GM18499 (cell line): ENCODE measurements around the gene OTOGL.

Experiments
- ATAC-seq: cut with Tn5 transposase; IDR thresholded peaks from one replicate; pipeline ENCODE4 v1.9.1; 2021; ENCODE audit warnings: moderate number of reproducible peaks; ENCODE audit not compliant: insufficient read depth, unreplicated experiment

Gene OTOGL

DNA sequence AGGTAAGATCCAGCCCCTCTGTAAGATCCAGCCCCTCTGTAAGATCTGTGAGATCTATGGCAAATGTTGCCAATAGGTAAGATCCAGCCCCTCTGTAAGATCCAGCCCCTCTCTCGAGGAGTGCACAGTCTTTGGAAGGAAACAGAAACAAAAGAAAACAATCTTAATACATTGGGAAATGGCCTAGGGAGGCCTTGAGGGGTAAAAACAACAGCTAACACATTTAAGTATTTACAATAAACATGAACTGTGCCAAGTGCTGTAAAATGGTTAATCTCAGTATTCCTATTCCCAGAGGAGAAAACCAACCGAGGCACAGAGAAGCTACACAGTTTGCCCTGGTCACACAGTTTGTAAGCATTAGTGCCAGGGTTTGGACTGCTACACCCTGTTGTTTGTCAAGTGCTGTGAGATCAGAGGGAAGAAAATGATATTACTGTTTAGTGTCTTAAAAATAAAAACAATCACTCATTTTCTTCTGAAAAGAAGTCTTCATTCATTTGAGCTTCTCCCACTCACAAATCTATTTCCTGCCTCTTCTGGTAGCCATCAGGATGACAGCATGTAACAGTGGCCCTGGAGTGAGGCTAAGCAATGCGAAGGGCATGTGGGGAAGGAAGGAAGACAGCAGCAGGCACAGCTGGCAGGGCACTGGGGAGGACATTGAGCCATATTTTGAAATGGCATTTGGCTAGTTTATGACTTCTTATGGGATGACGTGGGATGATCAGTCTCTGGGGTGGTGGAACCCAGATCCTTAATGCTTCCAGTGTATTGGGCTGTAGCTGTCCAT is 226.0 kb downstream of the OTOGL start:
- no peak for ATAC-seq

DNA sequence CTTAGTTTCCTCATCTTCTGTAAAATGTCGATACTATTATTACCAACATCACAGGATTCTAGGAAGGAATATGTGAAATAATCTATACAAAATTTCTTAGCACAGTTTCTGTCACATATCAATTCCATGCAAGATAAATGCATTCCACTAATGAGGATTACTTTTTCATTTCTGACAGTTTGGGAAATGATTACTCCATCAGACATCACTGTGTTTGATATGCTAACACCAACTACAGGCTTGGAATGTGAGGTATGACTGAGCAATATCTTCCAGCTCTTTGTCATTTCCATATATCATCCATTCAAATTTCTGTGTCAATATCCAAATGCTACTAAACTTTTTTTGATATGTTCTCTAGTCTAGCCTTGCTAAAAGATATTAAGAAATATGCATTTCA is 233.5 kb downstream of the OTOGL start:
- no peak for ATAC-seq

DNA sequence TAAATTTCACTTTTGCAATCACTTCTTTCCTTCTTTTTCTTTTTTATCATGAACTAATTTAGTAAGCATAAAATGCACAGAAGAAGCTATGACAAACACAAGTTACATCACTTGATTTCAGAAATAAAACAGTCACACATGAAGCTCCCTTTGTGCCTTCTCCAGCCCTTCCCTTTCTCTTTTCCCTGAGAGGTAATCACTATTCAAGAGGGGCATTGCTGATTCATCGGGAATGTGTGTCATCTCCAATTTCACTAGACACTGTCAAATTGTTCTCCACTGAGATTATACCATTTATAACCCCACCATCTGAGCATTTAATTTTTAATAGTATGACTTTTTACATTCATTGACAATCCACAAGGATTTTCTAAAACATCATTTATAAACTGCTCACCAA is 253.1 kb downstream of the OTOGL start:
- ATAC-seq: no peak

DNA sequence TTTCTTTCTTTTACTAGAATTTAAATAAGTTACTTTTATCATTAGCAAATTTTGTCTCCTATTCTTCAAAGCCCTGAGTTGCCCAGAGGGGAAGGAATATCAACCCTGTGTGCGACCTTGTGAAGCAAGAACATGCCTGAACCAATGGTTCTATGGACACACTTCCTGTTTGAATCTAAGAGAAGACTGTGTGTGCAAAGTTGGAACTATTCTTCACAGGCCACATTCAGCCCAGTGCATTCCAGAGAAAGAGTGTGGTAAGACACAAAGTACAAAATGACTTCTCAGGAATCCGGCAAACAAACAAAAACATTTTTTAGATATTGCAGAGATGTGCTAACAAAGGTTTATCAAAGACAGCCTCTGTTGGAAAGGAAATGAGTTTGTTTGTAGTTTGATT is 253.9 kb downstream of the OTOGL start:
- ATAC-seq: no peak

DNA sequence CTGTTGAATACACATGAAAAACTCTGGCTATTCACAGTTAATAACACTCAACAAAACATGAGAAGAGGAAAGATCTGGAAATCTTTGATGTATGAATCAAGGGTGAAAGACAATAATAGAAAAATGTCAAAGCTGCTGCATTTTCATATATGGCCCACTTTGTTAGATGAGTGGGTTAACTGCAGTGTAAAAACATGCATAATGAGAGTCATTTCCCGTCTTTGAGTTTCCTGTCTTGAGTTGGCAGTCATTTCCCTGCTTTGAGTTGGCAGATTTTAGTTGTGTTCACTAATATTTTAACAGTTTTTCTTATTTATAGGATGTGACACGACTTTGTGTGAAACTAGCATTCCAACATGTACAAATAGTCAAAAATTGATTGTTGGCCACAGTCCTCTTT is 256.8 kb downstream of the OTOGL start:
- no peak for ATAC-seq

DNA sequence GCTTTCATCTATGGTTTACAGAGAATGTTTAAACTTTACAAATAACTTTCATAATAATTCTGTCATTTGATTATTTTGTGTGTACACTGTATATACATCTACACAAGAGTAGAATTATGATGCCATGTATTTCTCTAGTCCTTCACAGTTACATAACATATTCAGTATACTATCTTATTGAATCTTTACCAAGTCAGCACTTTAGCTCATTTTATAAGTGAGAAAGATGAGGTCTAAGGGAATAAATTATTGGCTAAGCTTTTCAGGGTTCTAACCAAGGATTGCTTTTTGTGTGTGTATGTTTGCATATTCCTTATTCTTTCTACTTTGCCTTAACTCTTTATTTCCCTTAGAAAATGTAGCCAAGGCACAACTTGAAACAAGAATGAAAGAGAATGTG is 260.4 kb downstream of the OTOGL start:
- no peak for ATAC-seq

DNA sequence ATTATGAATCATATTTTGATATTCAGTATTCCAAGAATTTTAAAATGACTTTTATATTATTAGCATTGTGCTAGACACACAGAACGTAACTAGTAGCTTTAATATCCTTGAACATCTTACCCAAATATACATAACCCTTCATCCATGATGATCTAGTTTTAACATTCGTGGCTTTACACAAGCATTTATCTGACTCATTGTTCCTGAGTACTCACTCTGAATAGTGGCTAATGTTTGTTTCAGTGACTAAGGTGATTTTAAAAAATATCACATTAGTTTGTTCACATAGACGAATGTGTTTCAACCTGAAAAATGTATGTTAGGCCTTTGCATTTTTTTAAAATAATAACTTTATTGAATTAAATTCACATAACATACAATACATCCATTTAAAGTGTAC is 264.7 kb downstream of the OTOGL start:
- no peak for ATAC-seq

DNA sequence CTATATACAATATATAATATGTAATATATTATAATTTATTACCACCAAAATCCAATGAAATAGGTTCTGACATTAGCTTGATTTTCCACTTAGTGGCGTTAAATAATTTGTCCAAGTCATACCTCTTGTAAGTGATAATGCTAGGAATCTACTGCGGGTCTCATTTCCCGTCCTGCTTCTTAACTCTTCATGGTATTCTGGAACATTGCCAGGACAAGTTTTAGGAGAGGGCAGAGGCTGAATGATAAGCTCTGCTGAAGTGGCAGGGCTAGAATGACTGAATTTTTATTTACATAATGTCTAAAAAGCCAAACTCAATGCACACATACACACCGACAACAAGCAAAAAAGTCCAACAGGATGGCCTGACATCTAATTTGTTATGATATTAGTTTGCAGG is 274.3 kb downstream of the OTOGL start:
- ATAC-seq: no peak

DNA sequence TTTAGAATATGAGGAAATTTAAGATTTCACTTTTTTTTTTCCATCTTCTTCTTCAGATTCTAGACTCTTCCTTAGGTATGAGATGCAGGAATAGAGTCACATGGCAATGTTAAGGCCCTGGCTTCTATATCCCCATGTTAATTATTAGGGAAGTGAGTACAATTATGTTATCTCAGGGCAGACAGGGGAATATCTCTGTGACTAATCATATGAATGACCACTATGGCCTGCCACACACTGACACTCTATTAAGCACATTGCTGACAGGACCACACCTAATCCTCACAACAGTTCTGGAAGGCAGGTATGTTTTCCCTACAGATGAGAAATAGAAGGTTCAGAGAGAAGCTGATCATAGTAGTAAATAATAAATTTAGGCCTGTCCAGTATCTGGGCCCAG is 275.3 kb downstream of the OTOGL start:
- ATAC-seq: no peak

DNA sequence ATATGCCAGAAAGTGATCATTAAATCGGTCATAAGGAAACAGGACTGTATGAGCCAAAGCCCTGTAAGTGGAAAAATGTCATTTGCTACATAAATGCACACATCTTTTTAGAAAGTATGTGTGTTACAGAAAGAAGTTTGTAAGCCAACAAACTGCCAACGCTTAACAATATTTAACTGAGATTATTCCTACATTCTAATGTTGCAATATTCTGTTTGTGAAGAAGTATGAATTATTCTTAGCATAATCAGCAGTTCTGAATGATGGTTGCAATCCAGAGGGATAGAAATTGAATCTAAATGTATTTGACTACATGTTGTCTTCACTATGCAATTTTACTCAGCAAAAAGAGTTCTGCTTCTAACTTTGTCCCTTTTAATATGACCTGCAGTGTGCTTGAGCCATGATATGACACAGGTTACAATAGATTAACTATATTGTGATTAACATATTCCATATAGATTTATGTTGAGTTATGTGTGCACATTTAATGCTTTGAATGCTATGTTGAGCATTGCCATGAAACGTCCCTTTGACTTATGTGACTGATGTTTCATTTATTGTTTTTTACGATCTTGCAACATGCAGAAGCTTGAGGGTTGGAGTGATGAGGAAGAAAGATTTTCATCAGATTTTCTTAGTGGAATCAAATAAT is 277.9 kb downstream of the OTOGL start:
- ATAC-seq: no peak

DNA sequence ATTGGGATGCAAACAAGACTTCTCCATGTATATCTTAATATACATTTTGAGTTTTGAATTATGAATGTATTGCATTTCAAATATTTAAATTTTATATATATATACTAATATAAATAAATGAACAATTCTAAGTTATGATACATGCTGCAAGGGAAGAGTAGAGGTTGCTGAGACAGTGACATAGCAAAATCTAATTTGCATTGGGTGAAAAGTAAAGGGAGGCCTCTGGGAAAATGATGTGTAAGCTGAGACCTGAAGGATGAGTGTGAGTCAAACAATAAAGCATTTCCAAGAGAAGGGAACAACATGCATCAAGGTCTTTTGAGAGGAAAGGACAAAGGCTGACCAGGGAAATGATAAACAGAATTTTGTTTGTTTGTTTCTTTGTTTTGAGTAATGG is 281.8 kb downstream of the OTOGL start:
- ATAC-seq: no peak

DNA sequence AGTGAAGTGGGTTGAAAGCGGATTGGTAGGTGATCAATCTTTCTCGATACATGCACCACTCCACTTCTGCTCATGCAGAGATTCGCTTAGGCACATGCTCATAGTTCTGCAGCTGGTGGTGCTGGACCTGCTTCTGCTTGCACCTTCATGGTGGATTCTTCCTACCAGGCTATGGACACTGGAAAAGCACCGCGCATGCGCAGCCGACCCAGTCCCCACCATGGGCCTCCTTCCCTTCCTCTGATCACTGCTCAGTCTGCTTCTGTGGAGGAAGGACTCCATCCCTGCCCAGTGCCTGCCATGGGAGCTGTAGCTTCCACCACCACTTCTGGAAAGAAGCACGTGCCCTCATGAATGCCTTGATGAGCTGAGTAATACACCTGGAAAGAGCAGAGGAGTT is 282.9 kb downstream of the OTOGL start:
- ATAC-seq: no peak

DNA sequence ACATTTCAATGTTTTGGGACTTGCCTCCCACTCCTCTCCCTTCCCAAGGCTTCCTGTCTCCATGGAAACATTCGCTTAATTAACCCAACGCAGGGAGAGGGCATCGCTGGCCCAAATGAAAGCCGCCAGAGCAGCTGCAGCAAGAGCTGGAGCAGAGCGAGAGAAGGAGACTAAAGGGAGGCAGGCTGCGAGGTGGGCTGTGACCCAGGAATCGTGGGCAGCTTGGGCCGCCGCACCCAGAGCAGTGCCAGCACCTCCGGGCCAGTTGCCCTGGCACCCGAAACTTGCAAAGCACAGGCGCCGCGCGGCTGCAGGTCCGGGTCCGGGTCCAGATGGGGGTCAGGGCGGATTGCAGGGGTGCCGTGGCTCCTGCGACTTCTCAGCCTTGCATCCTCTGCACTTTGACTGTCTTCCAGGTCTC is 301.2 kb downstream of the OTOGL start:
- no peak for ATAC-seq

DNA sequence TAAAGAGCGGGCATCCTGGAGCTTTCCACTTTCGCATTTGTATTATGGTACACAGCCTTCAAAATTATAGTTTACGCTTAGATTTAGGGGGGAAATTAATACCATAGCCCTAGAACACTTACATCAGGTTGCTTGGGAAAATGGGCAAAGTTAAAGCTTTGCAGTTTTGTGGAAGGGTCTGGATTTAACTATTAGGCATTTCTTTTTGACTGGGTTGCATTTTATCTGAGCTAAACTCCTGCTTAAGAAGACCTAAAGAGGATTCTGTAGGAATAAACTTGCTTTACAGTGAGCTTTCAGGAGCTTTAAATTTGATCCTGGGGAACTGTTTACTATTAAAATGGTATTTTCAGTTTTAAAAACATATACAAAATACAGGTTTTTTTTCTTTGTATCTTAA is 301.9 kb downstream of the OTOGL start:
- no peak for ATAC-seq

DNA sequence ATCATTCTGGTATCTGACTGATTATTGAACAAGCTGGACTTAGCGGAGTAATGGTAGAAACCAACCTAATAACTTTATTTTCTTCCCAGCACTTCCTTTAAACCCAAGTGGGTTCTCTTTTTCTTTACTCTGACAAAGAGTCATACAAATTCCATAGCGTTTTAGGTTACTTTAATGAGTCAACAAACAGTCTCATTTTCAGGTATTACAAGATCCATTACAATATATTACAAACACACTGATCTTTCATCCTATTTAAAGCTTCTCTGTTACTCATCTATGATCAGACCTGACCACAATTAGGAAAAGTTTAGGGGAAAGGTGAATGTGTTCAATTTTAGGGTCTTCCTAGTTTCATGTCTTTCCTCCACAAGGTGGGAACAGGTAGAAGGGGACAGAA is 305.3 kb downstream of the OTOGL start:
- no peak for ATAC-seq

DNA sequence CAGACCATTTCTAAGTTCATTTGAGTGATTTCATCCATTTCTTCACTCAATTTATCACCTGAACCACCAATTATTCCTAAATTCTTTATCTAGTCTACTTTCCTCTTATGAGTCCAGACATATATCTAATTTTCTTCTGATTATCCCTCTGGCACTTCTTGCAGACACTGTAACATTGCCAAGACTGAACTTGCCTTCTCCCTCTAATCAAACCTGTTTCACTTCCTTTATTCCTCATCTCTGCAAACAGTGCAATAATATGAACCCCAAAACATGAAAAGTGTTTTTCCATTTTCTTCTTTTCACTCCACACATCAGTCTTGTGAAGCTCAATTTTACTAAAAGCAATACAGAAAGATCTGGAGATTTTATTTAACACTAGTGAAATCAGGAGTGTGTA is 306.9 kb downstream of the OTOGL start:
- no peak for ATAC-seq

DNA sequence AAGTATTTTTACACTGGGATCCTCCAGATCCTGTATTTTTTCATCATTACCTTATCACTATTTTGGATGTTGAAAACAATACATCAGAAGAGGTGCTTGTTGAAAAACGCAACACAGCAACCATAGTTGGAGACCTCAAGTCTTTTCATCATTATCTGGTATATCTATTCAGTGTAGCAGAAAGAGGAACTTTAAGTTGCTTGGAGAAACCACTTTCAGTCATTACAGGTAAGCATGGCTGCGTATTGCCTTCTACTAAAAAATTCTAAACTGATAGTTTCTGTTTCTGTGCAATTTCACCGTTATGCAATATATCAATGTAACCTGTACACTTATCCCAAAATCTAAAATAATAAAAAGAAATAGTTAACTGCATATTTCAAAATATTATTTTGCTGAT is 312.4 kb downstream of the OTOGL start:
- no peak for ATAC-seq

DNA sequence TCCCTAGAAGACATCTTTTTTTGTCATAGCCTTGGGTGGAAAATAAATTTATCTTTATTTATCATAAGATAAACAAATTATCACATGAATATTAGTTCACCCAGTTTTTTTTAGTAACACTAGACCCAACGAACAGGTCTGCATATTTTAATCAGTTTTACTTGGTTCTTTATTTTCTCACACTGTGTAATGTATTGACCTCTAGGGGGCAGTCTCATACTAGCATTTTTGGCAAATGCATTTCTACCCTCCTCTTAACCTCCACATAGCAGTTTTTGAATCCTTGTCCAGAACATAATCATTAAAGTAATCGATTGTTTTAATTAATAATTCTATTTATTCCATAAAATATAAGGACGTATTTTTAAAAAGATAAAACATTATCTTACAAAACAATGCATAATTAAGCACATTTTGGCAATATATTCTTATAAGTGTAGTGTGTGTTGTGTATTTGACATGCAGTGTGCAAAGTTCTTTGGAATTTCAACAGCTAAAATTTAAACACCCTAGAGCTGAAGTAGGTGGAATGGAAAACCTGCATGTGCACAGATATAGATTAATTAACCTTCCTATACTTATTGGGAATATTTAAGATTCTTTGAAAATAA is 313.1 kb downstream of the OTOGL start:
- ATAC-seq: no peak

DNA sequence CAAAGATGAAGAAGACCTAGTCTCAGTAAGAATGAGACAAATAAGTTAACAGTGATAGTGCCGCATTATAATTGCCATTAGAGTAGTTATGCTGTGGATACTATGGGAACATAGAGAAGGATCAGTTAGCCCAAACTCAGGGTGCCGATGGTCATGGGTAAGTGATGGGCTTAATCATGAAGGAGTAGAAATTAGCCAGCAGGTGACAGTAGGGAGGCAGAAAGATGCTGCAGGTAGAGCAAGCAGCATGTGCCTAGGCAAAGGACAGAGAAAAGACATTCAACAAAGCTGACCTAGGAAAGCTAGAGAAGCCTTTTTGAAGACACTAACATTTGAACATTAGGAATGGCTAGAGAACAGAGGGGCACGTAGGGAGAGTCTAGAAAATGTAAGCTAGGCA is 314.1 kb downstream of the OTOGL start:
- ATAC-seq: no peak

DNA sequence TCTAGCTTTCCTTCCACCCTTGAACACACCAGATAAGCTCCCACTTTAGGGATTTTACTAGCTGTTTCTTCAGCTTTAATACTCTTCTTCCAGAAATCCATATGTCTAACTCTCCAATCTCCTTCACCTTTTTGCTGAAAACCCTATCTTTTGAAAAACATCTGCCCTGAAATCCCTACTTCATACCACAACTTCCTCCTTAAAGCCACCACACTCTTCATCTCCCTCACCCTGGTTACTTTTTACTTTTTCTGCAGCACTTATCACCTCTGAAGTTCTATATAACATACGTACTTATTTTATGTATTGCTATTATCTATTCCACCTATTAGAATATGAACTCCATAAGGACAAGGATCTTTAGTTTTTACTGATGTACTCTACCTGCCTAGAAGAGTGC is 316.1 kb downstream of the OTOGL start:
- ATAC-seq: no peak

DNA sequence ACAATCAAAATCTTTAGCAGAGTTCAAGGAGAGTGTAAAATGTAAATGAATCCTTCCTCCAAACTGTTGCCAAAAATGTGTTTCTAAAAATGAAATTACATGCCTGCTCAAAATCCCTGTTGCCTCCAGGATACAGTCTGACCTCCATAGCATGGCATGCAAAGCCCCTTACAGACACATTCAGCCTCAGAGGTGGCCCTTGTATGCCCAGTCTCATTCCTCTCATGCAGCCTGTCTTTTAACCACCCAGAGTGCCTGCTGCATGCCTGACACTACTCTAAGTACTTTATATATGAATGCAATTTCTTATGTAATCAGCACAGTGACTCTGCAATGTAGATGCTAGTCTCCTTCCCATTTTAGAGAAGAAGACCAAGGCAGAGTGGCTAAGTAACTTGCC is 320.3 kb downstream of the OTOGL start:
- ATAC-seq: no peak

DNA sequence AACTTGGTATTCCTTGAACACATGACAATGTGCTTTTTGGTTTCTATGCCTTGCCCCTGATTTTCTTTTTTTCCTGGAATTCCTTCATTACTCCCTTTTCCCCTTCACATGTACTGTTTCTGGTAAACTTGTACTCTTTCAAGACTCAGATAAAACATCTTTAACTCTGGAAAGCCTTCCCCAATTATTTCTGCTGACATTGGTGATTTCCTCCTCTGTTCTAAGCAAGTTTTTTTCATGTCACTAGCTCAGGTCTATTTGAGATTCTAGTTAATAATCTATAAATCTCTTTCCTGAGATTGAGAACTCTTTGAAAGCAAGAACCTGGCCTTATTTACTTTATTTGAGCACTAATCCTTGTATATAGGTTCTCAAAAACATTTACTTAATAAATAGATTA is 320.7 kb downstream of the OTOGL start:
- ATAC-seq: no peak
